GM23338 (cell line): Measurements from ENCODE around the gene C1orf56. TPM values are rescaled to one million over a fixed set of nuclear protein-coding genes. Genes with fewer than 3 reads are reported as not detected.

ENCODE experiments used
- ATAC-seq: fragments of 200-7000 bp; cut with Tn5 transposase; 3 replicates; pipeline ENCODE4 v1.9.1; 2020
- DNase-seq: peaks from one replicate; pipeline ENCODE4 v3.0.0-alpha.2; 2015; ENCODE audit warnings: low spot score
- H2AFZ ChIP-seq: fragments of 200-600 bp; sonication (generic); 2 replicates; pipeline ENCODE4 v1.8.0; 2016; ENCODE audit warnings: antibody characterized with exemption, mild to moderate bottlenecking, moderate library complexity
- H3F3A ChIP-seq: fragments of 200-600 bp; sonication (generic); replicated peaks from 2 replicates; pipeline ENCODE4 v1.8.0; 2017; ENCODE audit warnings: antibody characterized with exemption, mixed run types, low read depth
- H3K27ac ChIP-seq: fragments of 200-600 bp; sonication (generic); 2 replicates; pipeline ENCODE4 v1.6.1; 2016; ENCODE audit warnings: low read depth
- H3K27me3 ChIP-seq: fragments of 200-600 bp; sonication (generic); 2 replicates; pipeline ENCODE4 v1.8.0; 2016; ENCODE audit warnings: mild to moderate bottlenecking, mixed run types, moderate library complexity; ENCODE audit not compliant: insufficient read depth
- H3K36me3 ChIP-seq: fragments of 200-600 bp; sonication (generic); 2 replicates; pipeline ENCODE4 v1.8.0; 2016; ENCODE audit warnings: mild to moderate bottlenecking; ENCODE audit not compliant: insufficient read depth
- H3K4me1 ChIP-seq: fragments of 200-600 bp; sonication (generic); 2 replicates; pipeline ENCODE4 v1.8.0; 2016; ENCODE audit warnings: mild to moderate bottlenecking, moderate library complexity; ENCODE audit not compliant: insufficient read depth
- H3K4me2 ChIP-seq: fragments of 200-600 bp; sonication (generic); 2 replicates; pipeline ENCODE4 v1.7.1; 2017; ENCODE audit warnings: mixed run types
- H3K4me3 ChIP-seq: fragments of 200-600 bp; sonication (generic); 2 replicates; pipeline ENCODE4 v1.6.1; 2016; ENCODE audit warnings: mixed run types
- H3K79me2 ChIP-seq: fragments of 200-600 bp; sonication (generic); replicated peaks from 2 replicates; pipeline ENCODE4 v1.8.0; 2017; ENCODE audit warnings: mild to moderate bottlenecking; ENCODE audit not compliant: insufficient read depth
- H3K9me2 ChIP-seq: fragments of 200-600 bp; sonication (generic); 2 replicates; pipeline ENCODE4 v1.8.0; 2017; ENCODE audit not compliant: insufficient read depth
- H4K20me1 ChIP-seq: fragments of 200-600 bp; sonication (generic); replicated peaks from 2 replicates; pipeline ENCODE4 v1.8.0; 2017; ENCODE audit warnings: mild to moderate bottlenecking; ENCODE audit not compliant: insufficient read depth
- H3K27ac Mint-ChIP-seq: 2 replicates; pipeline ENCODE4 v1.8.0; 2020; ENCODE audit warnings: inconsistent platforms, mild to moderate bottlenecking, moderate library complexity, mixed read lengths
- H3K27me3 Mint-ChIP-seq: 3 replicates; pipeline ENCODE4 v1.8.0; 2022; ENCODE audit warnings: low read depth, mild to moderate bottlenecking, moderate library complexity, mixed read lengths, inconsistent platforms; ENCODE audit not compliant: insufficient read depth, poor library complexity
- H3K36me3 Mint-ChIP-seq: 3 replicates; pipeline ENCODE4 v1.8.0; 2021; ENCODE audit warnings: low read depth, mild to moderate bottlenecking, inconsistent platforms, moderate library complexity, mixed read lengths
- H3K4me1 Mint-ChIP-seq: 3 replicates; pipeline ENCODE4 v1.8.0; 2020; ENCODE audit warnings: mild to moderate bottlenecking, inconsistent platforms, mixed read lengths
- H3K4me3 Mint-ChIP-seq: 3 replicates; pipeline ENCODE4 v1.8.0; 2021; ENCODE audit warnings: moderate library complexity, mild to moderate bottlenecking, inconsistent platforms, mixed read lengths
- H3K9me3 Mint-ChIP-seq: 3 replicates; pipeline ENCODE4 v1.8.0; 2020; ENCODE audit warnings: moderate library complexity, mild to moderate bottlenecking, inconsistent platforms, mixed read lengths
- CREB1 ChIP-seq: fragments of 250-450 bp; sonication (Bioruptor Pico); IDR thresholded peaks from 2 replicates; pipeline ENCODE4 v1.5.0; 2020; ENCODE audit warnings: low read depth, mild to moderate bottlenecking, moderate library complexity
- EZH2 ChIP-seq: fragments of 200-600 bp; sonication (generic); IDR thresholded peaks from one replicate; pipeline ENCODE4 v1.8.0; 2017; ENCODE audit warnings: antibody characterized with exemption, mild to moderate bottlenecking, low read depth; ENCODE audit not compliant: unreplicated experiment
- EZH2phosphoT487 ChIP-seq: fragments of 200-600 bp; sonication (generic); IDR thresholded peaks from one replicate; pipeline ENCODE4 v1.8.1; 2018; ENCODE audit warnings: antibody characterized with exemption; ENCODE audit not compliant: unreplicated experiment
- JUNB ChIP-seq: IDR thresholded peaks from one replicate; pipeline ENCODE4 v1.6.1; 2016; ENCODE audit warnings: antibody characterized with exemption; ENCODE audit not compliant: unreplicated experiment
- NANOG ChIP-seq: IDR thresholded peaks from 2 replicates; pipeline ENCODE4 v1.6.1; 2016; ENCODE audit warnings: antibody characterized with exemption, borderline replicate concordance
- POLR2AphosphoS5 ChIP-seq: IDR thresholded peaks from 2 replicates; pipeline ENCODE4 v1.6.1; 2016; ENCODE audit warnings: antibody characterized with exemption, low read depth
- STAT1 ChIP-seq: IDR thresholded peaks from one replicate; pipeline ENCODE4 v1.6.1; 2016; ENCODE audit warnings: antibody characterized with exemption; ENCODE audit not compliant: unreplicated experiment
- ZNF114 ChIP-seq: fragments of 250-450 bp; sonication (Bioruptor Pico); IDR thresholded peaks from 2 replicates; pipeline ENCODE4 v1.5.0; 2020; ENCODE audit warnings: mild to moderate bottlenecking, moderate library complexity
- ZNF331 ChIP-seq: fragments of 250-450 bp; sonication (Bioruptor Pico); IDR thresholded peaks from 2 replicates; pipeline ENCODE4 v1.5.0; 2020; ENCODE audit warnings: low read depth, mild to moderate bottlenecking, moderate library complexity
- polyA plus RNA-seq: library from polyadenylated mRNA; unstranded; fragments of >200 nt; fragmentation: Nextera tagmentation; extraction: Ambion mirVana; gene quantifications from 2 replicates; pipeline ENCODE4 v1.2.1, GENCODE V29; 2016
- total RNA-seq: library from RNA; depleted of rRNA; stranded (reverse); fragments of >200 nt; shearing (Covaris generic); gene quantifications from 2 replicates; pipeline ENCODE4 v1.2.3, GENCODE V29; 2014
- TF ChIP-seq, protein P1 (sequence below): IDR thresholded peaks from one replicate; pipeline ENCODE4 v1.6.1; 2018; ENCODE audit warnings: antibody characterized with exemption; ENCODE audit not compliant: unreplicated experiment
- TF ChIP-seq, protein P2 (sequence below), 2 experiments: fragments of 200-600 bp in 1 of 2; sonication (generic) in 1 of 2; conservative IDR thresholded peaks; 2 replicates each; pipeline versions ENCODE4 v1.5.1 to v1.6.1; 2016 to 2017; ENCODE audit warnings: antibody characterized with exemption in 2 of 2, low read depth in 2 of 2, mild to moderate bottlenecking in 2 of 2, moderate library complexity in 1 of 2
- TF ChIP-seq, protein P3 (sequence below): fragments of 250-450 bp; sonication (Bioruptor Pico); IDR thresholded peaks from 2 replicates; pipeline ENCODE4 v1.5.0; 2020; ENCODE audit warnings: mild to moderate bottlenecking, moderate library complexity
- TF ChIP-seq, protein P4 (sequence below): IDR thresholded peaks from 2 replicates; pipeline ENCODE4 v1.6.1; 2016; ENCODE audit warnings: antibody characterized with exemption

C1orf56 gene
- total and polyA plus RNA-seq, 2 experiments from 2014 or later = 3.9 to 27.8 TPM

DNA sequence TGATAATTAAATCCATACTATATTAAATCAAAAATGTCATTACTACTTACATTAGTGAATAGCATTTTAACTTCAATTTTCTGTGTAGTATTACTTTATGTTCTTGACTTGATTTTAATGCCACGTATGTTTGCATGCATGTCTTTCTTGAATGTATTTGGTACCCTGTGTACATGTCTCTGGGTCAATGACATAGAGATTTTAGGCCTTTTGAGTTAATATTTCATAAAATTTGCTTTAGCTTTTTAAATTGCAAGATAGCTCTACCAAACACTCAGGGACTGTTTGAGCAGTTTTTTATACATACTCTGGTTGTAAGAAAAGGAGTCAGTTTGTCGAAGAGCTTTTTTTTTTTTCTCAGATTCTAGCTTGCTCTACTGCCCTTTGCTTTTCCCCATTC is 14.2 kb downstream of the C1orf56 start:
- Histone ChIP-seq H3K9me2 (no peaks in the 10 kb centered on the region), H3K4me3 (peak overlapping the region; percentile 72), H3K27ac (0 out of 2 replicates have a peak overlapping the region, but pooled peaks have one; percentile 3), H3K79me2 (peaks cover 86% of the 10 kb centered on the region), H3K36me3 (no peaks in the 10 kb centered on the region), H3K4me1 (peaks cover 29% of the 10 kb centered on the region), H4K20me1 (peaks cover 14% of the 10 kb centered on the region; the same call in 1 of the 2 replicates), H3K27me3 (no peaks in the 10 kb centered on the region), H2AFZ (no peak overlapping the region), H3F3A (peaks cover 7% of the 10 kb centered on the region; the same call in 1 of the 2 replicates), H3K4me2 (peak overlapping the region; percentile 87)
- H3K4me1 Mint-ChIP-seq = peaks cover 40% of the 10 kb centered on the region
- ATAC-seq = no peak
- peaks cover 34% of the 10 kb centered on the region for H3K36me3 Mint-ChIP-seq
- no peak for TF ChIP-seq JUNB
- TF ChIP-seq, protein P1, sequence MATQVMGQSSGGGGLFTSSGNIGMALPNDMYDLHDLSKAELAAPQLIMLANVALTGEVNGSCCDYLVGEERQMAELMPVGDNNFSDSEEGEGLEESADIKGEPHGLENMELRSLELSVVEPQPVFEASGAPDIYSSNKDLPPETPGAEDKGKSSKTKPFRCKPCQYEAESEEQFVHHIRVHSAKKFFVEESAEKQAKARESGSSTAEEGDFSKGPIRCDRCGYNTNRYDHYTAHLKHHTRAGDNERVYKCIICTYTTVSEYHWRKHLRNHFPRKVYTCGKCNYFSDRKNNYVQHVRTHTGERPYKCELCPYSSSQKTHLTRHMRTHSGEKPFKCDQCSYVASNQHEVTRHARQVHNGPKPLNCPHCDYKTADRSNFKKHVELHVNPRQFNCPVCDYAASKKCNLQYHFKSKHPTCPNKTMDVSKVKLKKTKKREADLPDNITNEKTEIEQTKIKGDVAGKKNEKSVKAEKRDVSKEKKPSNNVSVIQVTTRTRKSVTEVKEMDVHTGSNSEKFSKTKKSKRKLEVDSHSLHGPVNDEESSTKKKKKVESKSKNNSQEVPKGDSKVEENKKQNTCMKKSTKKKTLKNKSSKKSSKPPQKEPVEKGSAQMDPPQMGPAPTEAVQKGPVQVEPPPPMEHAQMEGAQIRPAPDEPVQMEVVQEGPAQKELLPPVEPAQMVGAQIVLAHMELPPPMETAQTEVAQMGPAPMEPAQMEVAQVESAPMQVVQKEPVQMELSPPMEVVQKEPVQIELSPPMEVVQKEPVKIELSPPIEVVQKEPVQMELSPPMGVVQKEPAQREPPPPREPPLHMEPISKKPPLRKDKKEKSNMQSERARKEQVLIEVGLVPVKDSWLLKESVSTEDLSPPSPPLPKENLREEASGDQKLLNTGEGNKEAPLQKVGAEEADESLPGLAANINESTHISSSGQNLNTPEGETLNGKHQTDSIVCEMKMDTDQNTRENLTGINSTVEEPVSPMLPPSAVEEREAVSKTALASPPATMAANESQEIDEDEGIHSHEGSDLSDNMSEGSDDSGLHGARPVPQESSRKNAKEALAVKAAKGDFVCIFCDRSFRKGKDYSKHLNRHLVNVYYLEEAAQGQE = no peak
- TF ChIP-seq CREB1 (CRISPR knock-in tag) = no peak
- no peak for TF ChIP-seq NANOG
- no peak for TF ChIP-seq EZH2
- no peak for TF ChIP-seq ZNF114 (CRISPR knock-in tag)
- TF ChIP-seq, protein P2, sequence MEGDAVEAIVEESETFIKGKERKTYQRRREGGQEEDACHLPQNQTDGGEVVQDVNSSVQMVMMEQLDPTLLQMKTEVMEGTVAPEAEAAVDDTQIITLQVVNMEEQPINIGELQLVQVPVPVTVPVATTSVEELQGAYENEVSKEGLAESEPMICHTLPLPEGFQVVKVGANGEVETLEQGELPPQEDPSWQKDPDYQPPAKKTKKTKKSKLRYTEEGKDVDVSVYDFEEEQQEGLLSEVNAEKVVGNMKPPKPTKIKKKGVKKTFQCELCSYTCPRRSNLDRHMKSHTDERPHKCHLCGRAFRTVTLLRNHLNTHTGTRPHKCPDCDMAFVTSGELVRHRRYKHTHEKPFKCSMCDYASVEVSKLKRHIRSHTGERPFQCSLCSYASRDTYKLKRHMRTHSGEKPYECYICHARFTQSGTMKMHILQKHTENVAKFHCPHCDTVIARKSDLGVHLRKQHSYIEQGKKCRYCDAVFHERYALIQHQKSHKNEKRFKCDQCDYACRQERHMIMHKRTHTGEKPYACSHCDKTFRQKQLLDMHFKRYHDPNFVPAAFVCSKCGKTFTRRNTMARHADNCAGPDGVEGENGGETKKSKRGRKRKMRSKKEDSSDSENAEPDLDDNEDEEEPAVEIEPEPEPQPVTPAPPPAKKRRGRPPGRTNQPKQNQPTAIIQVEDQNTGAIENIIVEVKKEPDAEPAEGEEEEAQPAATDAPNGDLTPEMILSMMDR (conservative IDR thresholded peaks at IDR 0.05; ENCODE audit: low read depth in 2 of 2) = no peak
- TF ChIP-seq POLR2AphosphoS5 = no peak
- TF ChIP-seq ZNF331 = no peak
- TF ChIP-seq STAT1 = no peak
- no peak for TF ChIP-seq EZH2phosphoT487
- TF ChIP-seq, protein P3, sequence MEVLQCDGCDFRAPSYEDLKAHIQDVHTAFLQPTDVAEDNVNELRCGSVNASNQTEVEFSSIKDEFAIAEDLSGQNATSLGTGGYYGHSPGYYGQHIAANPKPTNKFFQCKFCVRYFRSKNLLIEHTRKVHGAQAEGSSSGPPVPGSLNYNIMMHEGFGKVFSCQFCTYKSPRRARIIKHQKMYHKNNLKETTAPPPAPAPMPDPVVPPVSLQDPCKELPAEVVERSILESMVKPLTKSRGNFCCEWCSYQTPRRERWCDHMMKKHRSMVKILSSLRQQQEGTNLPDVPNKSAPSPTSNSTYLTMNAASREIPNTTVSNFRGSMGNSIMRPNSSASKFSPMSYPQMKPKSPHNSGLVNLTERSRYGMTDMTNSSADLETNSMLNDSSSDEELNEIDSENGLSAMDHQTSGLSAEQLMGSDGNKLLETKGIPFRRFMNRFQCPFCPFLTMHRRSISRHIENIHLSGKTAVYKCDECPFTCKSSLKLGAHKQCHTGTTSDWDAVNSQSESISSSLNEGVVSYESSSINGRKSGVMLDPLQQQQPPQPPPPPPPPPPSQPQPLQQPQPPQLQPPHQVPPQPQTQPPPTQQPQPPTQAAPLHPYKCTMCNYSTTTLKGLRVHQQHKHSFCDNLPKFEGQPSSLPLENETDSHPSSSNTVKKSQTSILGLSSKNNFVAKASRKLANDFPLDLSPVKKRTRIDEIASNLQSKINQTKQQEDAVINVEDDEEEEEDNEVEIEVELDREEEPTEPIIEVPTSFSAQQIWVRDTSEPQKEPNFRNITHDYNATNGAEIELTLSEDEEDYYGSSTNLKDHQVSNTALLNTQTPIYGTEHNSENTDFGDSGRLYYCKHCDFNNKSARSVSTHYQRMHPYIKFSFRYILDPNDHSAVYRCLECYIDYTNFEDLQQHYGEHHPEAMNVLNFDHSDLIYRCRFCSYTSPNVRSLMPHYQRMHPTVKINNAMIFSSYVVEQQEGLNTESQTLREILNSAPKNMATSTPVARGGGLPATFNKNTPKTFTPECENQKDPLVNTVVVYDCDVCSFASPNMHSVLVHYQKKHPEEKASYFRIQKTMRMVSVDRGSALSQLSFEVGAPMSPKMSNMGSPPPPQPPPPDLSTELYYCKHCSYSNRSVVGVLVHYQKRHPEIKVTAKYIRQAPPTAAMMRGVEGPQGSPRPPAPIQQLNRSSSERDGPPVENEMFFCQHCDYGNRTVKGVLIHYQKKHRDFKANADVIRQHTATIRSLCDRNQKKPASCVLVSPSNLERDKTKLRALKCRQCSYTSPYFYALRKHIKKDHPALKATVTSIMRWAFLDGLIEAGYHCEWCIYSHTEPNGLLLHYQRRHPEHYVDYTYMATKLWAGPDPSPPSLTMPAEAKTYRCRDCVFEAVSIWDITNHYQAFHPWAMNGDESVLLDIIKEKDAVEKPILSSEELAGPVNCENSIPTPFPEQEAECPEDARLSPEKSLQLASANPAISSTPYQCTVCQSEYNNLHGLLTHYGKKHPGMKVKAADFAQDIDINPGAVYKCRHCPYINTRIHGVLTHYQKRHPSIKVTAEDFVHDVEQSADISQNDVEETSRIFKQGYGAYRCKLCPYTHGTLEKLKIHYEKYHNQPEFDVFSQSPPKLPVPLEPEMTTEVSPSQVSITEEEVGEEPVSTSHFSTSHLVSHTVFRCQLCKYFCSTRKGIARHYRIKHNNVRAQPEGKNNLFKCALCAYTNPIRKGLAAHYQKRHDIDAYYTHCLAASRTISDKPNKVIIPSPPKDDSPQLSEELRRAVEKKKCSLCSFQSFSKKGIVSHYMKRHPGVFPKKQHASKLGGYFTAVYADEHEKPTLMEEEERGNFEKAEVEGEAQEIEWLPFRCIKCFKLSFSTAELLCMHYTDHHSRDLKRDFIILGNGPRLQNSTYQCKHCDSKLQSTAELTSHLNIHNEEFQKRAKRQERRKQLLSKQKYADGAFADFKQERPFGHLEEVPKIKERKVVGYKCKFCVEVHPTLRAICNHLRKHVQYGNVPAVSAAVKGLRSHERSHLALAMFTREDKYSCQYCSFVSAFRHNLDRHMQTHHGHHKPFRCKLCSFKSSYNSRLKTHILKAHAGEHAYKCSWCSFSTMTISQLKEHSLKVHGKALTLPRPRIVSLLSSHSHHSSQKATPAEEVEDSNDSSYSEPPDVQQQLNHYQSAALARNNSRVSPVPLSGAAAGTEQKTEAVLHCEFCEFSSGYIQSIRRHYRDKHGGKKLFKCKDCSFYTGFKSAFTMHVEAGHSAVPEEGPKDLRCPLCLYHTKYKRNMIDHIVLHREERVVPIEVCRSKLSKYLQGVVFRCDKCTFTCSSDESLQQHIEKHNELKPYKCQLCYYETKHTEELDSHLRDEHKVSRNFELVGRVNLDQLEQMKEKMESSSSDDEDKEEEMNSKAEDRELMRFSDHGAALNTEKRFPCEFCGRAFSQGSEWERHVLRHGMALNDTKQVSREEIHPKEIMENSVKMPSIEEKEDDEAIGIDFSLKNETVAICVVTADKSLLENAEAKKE (CRISPR knock-in tag) = no peak
- TF ChIP-seq, protein P4, sequence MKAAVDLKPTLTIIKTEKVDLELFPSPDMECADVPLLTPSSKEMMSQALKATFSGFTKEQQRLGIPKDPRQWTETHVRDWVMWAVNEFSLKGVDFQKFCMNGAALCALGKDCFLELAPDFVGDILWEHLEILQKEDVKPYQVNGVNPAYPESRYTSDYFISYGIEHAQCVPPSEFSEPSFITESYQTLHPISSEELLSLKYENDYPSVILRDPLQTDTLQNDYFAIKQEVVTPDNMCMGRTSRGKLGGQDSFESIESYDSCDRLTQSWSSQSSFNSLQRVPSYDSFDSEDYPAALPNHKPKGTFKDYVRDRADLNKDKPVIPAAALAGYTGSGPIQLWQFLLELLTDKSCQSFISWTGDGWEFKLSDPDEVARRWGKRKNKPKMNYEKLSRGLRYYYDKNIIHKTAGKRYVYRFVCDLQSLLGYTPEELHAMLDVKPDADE = no peak
- DNase-seq = no peak
- H3K9me3 Mint-ChIP-seq = no peaks in the 10 kb centered on the region
- peak overlapping the region; percentile 90 for H3K4me3 Mint-ChIP-seq
- H3K27ac Mint-ChIP-seq = peak overlapping the region; percentile 93; the same call in 1 of the 2 replicates
- H3K27me3 Mint-ChIP-seq = peaks cover 17% of the 10 kb centered on the region
